ENCODE results near the gene SIL1. TPM values are rescaled to one million over a fixed set of nuclear protein-coding genes. Genes with fewer than 3 reads are reported as not detected.

SIL1 gene
- total and polyA plus RNA-seq, 2 of the 4 experiments (the other 2 are of a cell fraction), result 56.1 to 66.0 TPM

DNA sequence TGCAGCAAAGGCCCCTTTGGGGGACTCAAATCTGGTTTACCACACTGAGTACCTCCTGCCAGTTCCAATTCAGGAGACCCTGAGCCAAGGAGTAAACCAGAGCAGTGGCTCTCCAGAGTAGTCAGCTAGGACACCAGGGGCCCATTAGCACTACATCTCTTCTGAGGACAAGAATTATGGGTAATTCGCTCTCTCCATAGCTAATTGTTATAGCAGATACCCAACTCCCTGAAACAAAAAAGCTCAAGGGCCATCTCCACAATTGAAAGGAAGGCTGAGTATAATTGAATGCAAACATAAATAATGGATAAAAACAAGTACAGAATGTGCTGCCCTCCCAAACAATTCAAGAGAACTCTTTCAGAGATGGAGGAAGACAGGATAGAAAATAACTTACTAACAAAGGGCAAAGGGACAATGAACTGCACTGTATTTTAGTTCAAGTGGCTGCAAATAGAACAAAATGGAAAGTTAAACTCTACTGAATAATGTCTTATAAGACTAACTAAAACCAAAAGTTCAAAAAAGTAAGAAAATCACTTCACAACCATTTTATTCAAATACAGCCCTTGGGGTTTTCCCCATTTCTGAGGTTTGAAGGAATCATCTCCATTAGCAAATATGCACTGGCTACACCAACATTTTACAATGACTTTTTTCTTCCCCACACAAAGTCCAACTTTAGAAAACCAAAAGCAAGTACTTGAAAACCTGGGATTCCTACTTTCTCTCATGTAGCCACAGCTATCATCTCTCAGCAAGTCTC, 118.8 kb downstream of the SIL1 start:
- Histone ChIP-seq H3K56ac (ENCODE audit: extremely low read depth, insufficient read depth, low read length) (no peak overlapping the region), H3K79me1 (ENCODE audit: low read depth in 1 of 2, low read length in 2 of 2) (peaks cover 0 to 15% of the 10 kb centered on the region in 2 experiments; a peak in 2 of 4 replicates), H3K36me3 (ENCODE audit: control insufficient read depth, insufficient read depth, low read length) (no peaks in the 10 kb centered on the region), H3K23ac (ENCODE audit: low read depth, low read length) (no peak overlapping the region), H4K91ac (ENCODE audit: insufficient read depth, low read depth, low read length) (no peak overlapping the region), H2BK15ac (ENCODE audit: low read depth, low read length) (no peak overlapping the region), H3K18ac (ENCODE audit: low read depth, low read length) (no peak overlapping the region), H2BK5ac (ENCODE audit: low read depth, low read length, poor library complexity, severe bottlenecking) (no peak overlapping the region), H3K4ac (ENCODE audit: low read depth, low read length) (no peak overlapping the region), H4K20me1 (ENCODE audit: insufficient read depth, low read length) (no peaks in the 10 kb centered on the region; the same call in 1 of the 2 replicates), H3K14ac (replicated peaks; ENCODE audit: low read depth, low read length) (no peak overlapping the region), H3K27ac (ENCODE audit: insufficient read depth, low read length) (no peak overlapping the region), H4K8ac (ENCODE audit: low read depth in 2 of 2, low read length in 2 of 2) (no peak overlapping the region), H3K4me2 (ENCODE audit: low read depth, low read length) (no peak overlapping the region), H2BK120ac (ENCODE audit: low read depth, low read length) (no peak overlapping the region), H2BK20ac (ENCODE audit: low read depth, low read length) (no peak overlapping the region), H3K9me1 (ENCODE audit: insufficient read depth, low read length) (peaks cover 2% of the 10 kb centered on the region), H2AK9ac (replicated peaks; ENCODE audit: low read depth, low read length, poor library complexity) (no peak overlapping the region), H3K27me3 (ENCODE audit: control insufficient read depth, insufficient read depth, low read length) (no peaks in the 10 kb centered on the region), H3K4me3 (ENCODE audit: insufficient read depth, low read depth, low read length) (no peak overlapping the region), H3K4me1 (ENCODE audit: control insufficient read depth, insufficient read depth, low read length) (0 out of 2 replicates have a peak, but pooled peaks cover 1% of the 10 kb centered on the region), H4K5ac (ENCODE audit: low read depth, low read length) (no peak overlapping the region), H2AFZ (replicated peaks; ENCODE audit: low read length, poor library complexity) (no peak overlapping the region), H3K9me3 (ENCODE audit: control insufficient read depth, insufficient read depth, low read length) (no peaks in the 10 kb centered on the region), H3K9ac (ENCODE audit: low read depth, low read length) (no peak overlapping the region), H2AK5ac (ENCODE audit: low read depth, low read length) (no peak overlapping the region)
- in situ Hi-C loops (cut with MboI; ENCODE audit: low sequenced_read_pairs), result no loop called here
- no CpG with 5 or more reads among the region's 1 CpG for WGBS, 2 experiments (ENCODE audit: extremely low coverage in 2 of 2, insufficient read length in 1 of 2)
- CTCF ChIA-PET, result interaction anchor here (1.2 kb wide), 1 partner anchor 10 kb away, joined by 4 read pairs; no protein-coding TSS in a partner anchor
- dilution Hi-C loops (cut with HindIII; ENCODE audit: low sequenced_read_pairs, unreplicated experiment), result no loop called here
- intact Hi-C loops (cut with micrococcal nuclease), result no loop called here
- TF ChIP-seq RAD21 (IDR thresholded peaks at IDR 0.05; ENCODE audit: low read length) (no peak), RFX5 (IDR thresholded peaks at IDR 0.05; ENCODE audit: low read depth, low read length) (no peak), NFE2L2 (IDR thresholded peaks at IDR 0.05; ENCODE audit: low read depth, low read length) (no peak), RCOR1 (IDR thresholded peaks at IDR 0.05; ENCODE audit: insufficient replicate concordance, low read length) (no peak), CHD1 (IDR thresholded peaks at IDR 0.05; ENCODE audit: low read depth, low read length) (no peak), CEBPB (IDR thresholded peaks at IDR 0.05; ENCODE audit: low read depth, low read length) (no peak), FOS (IDR thresholded peaks at IDR 0.05; ENCODE audit: low read depth, low read length) (no peak), SMC3 (IDR thresholded peaks at IDR 0.05; ENCODE audit: low read depth, low read length) (no peak)
- TF ChIP-seq, protein P1, sequence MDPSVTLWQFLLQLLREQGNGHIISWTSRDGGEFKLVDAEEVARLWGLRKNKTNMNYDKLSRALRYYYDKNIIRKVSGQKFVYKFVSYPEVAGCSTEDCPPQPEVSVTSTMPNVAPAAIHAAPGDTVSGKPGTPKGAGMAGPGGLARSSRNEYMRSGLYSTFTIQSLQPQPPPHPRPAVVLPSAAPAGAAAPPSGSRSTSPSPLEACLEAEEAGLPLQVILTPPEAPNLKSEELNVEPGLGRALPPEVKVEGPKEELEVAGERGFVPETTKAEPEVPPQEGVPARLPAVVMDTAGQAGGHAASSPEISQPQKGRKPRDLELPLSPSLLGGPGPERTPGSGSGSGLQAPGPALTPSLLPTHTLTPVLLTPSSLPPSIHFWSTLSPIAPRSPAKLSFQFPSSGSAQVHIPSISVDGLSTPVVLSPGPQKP (IDR thresholded peaks at IDR 0.05; ENCODE audit: borderline replicate concordance, low read depth, low read length), result no peak
- TF ChIP-seq, protein P2, sequence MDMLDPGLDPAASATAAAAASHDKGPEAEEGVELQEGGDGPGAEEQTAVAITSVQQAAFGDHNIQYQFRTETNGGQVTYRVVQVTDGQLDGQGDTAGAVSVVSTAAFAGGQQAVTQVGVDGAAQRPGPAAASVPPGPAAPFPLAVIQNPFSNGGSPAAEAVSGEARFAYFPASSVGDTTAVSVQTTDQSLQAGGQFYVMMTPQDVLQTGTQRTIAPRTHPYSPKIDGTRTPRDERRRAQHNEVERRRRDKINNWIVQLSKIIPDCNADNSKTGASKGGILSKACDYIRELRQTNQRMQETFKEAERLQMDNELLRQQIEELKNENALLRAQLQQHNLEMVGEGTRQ (IDR thresholded peaks at IDR 0.05; ENCODE audit: low read depth, low read length), result no peak
- ATAC-seq (ENCODE audit: low read depth) (no peak), DNase-seq (no peak)
- POLR2A ChIA-PET (ENCODE audit: unreplicated experiment), result no interaction called here
- BruUV-seq (replicated peaks), result no TSS peak
